Peyer's patch (tissue), 4 donors: ENCODE measurements around the gene ZNF337.

Experiments used
- POLR2A ChIP-seq, 2 donors: fragments of 450-650 bp; IDR thresholded peaks; one replicate each; pipeline ENCODE4 v1.5.1; 2017; ENCODE audit warnings: antibody characterized with exemption in 2 of 2, mild to moderate bottlenecking in 2 of 2, moderate library complexity in 2 of 2
- TF ChIP-seq, protein P1 (sequence below), 6 experiments: fragments of 450-650 bp in 4 of 6; fragments of 200-600 bp in 2 of 6; sonication (generic) in 1 of 6; IDR thresholded peaks; one replicate each; pipeline ENCODE4 v1.5.1; 2017 to 2019; ENCODE audit warnings: antibody characterized with exemption in 6 of 6, mild to moderate bottlenecking in 3 of 6, moderate library complexity in 1 of 6

DNA sequence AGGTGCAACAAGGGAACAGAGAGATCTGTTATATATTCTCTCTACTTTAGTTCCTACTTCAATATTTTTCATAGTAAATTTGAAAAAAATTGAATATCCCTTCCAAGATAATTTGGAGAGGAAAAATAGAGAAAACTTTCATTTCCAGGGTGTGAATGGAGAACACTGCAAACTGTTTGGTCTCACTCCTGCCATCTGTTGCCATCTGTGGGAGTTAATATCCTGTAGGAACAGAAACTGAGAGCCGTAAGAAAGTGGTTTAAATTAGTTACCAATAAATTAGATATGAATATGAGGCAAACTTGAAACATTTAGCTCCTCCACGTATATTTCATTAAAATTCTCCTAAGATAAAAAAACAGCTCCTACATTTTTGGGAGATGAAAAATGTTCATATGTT, 4.2 kb downstream of the ZNF337 start:
- TF ChIP-seq, protein P1, sequence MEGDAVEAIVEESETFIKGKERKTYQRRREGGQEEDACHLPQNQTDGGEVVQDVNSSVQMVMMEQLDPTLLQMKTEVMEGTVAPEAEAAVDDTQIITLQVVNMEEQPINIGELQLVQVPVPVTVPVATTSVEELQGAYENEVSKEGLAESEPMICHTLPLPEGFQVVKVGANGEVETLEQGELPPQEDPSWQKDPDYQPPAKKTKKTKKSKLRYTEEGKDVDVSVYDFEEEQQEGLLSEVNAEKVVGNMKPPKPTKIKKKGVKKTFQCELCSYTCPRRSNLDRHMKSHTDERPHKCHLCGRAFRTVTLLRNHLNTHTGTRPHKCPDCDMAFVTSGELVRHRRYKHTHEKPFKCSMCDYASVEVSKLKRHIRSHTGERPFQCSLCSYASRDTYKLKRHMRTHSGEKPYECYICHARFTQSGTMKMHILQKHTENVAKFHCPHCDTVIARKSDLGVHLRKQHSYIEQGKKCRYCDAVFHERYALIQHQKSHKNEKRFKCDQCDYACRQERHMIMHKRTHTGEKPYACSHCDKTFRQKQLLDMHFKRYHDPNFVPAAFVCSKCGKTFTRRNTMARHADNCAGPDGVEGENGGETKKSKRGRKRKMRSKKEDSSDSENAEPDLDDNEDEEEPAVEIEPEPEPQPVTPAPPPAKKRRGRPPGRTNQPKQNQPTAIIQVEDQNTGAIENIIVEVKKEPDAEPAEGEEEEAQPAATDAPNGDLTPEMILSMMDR (IDR thresholded peaks at IDR 0.05): no peak
- no peak for TF ChIP-seq POLR2A (IDR thresholded peaks at IDR 0.05)
